Measurements from ENCODE around the gene DPH7.
"Not testable (repeated sequence)": the region's sequence is repeated elsewhere in the genome, so short reads cannot be mapped to it uniquely, and the experiment has no call there.

DPH7 gene

GRCh38 chr9:137518661-137519459 lies 59.9 kb downstream of the DPH7 start:
- DNase-seq (ENCODE audit: low read depth) = not testable (repeated sequence)

DNA sequence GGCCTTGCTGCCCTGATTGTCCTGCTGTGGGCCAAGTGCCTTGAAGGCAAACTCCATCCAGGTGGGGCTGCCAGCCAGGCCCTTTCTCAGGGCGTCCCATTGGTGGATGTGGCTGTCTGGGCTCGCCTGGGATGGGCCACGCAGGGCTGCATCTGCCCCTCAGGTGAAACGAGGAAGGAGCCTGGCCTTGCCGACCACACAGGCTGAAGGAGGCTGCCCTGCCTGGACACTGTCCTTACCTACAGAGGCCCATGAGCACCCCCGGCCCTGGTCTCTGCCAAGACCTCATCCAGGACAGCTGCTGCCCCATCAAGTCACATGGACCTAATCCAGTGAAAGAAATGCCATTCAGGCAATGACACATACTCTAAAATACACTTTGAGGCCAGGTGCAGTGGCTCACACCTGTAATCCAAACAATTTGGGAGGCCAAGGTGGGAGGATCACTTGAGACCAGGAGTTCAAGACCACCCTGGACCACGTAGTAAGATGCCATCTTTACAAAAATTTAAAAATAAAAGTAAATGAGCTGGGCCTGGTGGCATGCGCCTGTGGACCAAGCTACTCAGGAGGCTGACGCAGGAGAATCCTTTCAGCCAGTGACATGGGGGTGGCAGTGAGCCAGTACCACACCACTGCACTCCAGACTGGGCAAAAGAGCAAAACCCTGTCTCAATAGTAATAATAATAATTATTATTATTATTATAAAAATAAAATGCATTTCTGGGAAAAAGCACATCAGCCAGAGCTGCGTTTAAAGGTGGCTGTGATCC lies 62.4 kb downstream of the DPH7 start:
- DNase-seq (ENCODE audit: low read depth) = no peak

DNA sequence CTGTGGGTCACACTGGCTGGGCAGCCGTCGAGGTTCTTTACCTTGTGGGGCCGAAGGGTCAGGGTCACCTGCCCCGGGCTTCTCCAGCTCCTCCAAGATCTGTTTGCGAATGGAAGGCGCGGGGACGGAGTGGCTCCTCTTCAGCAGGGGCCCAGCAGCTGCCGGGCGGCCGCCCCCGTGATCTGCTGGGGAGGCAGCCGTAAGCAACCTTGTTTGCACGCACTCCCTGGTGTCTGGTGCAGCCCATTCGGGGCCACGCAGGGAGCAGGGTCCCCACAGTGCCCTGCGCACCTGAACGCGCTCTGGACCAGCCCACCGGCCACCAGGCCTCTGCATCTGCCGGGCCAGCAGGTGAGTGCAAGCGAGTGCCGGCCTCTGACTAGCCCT lies 63.4 kb downstream of the DPH7 start:
- no peak for DNase-seq (ENCODE audit: low read depth)

- DNase-seq (ENCODE audit: low read depth) = no peak
These were observed 63.9 kb downstream of the DPH7 start for GRCh38 chr9:137514691-137515337.

DNA sequence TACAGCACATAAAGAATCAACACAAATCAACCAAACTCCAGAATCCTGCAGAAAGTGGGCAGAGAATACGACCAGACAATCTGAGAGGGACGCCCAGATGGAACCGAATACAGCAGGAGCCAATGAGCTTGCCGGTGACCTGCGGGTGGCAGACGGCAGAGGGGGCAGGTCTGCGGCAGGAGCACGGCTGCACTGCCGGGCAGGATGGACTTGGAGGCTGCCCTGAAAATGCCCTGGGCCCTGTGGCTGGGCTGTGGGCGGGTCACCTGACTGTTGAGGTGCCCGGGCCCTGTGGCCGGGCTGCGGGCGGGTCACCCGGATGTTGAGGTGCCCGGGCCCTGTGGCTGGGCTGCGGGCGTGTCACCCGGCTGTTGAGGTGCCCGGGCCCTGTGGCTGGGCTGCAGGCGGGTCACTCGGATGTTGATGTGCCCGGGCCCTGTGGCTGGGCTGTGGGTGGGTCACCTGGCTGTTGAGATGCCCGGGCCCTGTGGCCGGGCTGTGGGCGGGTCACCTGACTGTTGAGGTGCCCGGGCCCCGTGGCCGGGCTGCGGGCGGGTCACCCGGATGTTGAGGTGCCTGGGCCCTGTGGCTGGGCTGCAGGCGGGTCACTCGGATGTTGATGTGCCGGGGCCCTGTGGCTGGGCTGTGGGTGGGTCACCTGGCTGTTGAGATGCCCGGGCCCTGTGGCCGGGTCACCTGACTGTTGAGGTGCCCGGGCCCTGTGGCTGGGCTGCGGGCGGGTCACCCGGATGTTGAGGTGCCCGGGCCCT lies 64.7 kb downstream of the DPH7 start:
- not testable (repeated sequence) for DNase-seq (ENCODE audit: low read depth)

DNA sequence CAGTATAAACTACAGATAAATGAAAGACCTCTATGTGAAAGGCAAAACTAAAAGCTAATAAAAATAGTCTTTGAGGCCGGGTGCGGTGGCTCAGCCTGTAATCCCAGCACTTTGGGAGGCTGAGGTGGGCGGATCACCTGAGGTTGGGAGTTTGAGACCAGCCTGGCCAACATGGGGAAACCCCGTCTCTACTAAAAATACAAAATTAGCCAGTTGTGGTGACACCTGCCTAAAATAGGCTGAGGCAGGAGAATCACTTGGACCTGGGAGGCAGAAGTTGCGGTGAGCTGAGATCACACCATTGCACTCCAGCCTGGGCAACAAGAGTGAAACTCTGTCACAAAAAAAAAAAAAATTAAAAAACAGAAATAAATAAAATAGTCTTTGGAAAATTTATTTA lies 65.6 kb downstream of the DPH7 start:
- DNase-seq (ENCODE audit: low read depth) = not testable (repeated sequence)

DNA sequence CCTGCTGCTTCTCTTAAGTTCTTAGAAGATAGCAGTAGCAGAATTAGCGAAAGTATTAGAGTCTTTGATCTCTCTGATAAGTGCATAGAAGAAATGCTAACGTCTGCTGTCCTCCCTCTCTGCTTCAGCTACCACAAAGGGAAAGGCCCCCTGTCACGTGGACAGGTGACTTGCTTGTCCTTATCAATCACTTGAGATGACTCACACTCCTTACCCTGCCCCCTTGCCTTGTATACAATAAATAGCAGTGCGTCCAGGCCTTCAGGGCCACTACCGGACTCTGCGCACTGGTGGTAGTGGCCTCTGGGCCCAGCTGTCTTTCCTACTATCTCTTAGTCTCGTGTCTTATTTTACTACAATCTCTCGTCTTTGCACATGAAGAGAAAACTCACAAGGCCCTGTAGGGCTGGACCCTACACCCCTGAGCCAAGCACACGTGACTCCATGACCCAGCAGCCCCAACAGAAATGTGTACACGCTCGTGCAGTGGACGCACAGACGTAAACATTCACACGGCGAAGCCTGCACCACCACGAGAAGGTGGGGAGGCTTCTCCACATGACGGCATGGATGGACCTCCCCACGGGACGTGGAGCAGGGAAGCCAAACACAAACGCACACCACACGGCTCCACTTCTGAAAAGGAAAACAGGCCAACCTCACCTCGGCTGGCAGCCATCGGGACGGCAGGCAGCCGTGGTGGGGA lies 66.8 kb downstream of the DPH7 start:
- no peak for DNase-seq (ENCODE audit: low read depth)

GRCh38 chr9:137511126-137511525 lies 67.6 kb downstream of the DPH7 start:
- DNase-seq (ENCODE audit: low read depth) = not testable (repeated sequence)

- DNase-seq (ENCODE audit: low read depth) = no peak
These were observed 69.5 kb downstream of the DPH7 start for GRCh38 chr9:137509198-137509597.

GRCh38 chr9:137506702-137507171 lies 72.0 kb downstream of the DPH7 start:
- DNase-seq (ENCODE audit: low read depth) = no peak

GRCh38 chr9:137506274-137506673 lies 72.5 kb downstream of the DPH7 start:
- DNase-seq (ENCODE audit: low read depth) = no peak

GRCh38 chr9:137505421-137506140 lies 73.1 kb downstream of the DPH7 start:
- DNase-seq (ENCODE audit: low read depth) = no peak

All from activated T-cell treated with anti-CD3 and anti-CD28 coated beads for 1 hour (primary cell).